Hippocampal formation (tissue), 2 donors: ENCODE data around the gene RIMBP2.

ENCODE experiments used
- DNase-seq, 2 donors: peaks; one replicate each; lab custom pipeline; 2025; lab: John Stamatoyannopoulos, UW

Gene RIMBP2

DNA sequence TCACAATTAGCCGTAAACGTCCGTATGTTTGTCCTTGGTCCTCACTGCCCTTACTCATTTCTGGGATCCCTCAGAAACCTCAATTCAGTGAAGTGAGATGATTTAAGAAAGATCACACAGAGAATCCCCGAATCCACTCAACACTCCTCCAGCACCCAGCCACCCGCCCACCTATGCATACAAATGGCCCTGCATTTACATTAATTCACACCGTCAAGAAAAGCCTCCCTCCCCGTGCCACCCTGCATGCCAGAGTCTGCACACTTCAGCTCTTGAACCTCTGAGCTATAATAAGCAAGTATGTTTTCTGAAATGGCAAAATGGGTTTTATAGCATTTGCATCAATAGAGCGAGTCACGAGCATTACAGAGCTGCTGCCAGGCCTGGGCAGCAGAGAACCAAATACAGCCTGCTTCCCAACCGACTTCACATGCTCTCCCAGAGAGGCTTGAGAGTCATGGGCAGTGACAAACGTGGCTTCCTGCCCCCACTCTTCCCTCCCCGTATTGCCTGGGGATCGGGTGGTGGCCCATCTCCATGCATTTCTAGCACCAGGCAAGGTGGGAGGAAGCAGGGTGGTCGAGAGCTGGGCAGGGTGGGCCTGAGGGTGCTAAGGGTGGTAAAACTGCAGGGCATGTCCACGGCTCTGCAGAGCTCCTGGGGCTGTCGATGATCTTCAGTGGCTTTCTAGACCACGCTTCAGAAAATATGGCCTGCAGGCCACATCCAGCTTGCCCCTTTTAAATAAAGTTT lies 177.6 kb downstream of the RIMBP2 start:
- DNase-seq = no peak

DNA sequence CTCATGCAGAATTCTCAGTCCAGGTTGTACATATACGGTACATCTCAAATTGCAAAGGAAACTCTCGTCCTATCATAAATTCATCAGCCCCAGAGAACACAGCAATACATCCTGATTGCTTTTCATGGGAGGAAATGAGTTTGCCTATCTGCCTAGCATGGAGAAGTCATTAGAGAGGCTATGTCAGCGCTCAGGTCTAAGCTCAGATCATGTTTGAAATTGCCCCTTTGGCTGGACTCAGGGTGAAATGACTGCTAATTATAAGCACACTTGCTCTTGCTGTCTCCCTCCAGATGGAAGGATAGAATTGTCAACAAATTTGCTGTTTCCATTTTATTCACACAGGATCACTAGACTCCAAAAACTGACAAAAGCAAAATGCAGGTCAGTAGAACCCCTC lies 178.4 kb downstream of the RIMBP2 start:
- DNase-seq = no peak

DNA sequence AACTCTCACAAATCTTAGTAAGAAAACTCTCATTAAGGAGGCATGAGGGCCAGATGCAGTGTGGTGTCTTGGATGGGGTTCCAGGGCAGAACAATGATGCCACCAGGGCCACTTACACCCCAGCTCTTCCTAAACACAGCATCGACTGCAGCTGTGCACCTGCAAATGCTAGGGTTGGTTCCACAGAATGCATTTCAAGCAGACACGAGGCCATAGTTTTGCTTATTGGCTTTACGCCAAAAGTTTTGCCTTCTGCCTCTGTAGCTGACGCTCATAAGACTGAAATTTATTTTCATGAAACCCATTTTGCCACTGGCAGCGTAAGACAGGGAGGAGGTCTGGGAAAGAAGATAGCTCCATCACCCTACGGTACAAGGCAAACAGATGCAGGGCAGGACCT lies 179.0 kb downstream of the RIMBP2 start:
- DNase-seq = no peak

DNA sequence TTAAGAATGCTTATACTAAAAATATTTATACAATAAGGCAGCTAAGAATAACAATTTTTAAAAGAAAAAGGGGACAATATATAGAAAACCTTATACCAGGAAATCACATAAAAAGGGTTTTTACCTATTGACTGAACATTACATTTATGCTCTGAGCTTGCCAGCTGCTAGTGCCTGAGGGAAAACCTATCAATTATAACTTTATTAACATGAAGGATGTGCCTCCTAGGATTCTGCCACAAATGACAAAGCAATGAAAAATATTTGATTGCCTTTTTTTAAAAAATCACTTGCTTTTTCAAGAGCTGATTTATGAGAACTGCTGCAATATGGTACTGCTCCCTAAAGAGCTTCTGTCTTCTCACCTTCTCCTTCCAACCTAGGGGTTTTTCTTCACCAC lies 185.7 kb downstream of the RIMBP2 start:
- DNase-seq = no peak

DNA sequence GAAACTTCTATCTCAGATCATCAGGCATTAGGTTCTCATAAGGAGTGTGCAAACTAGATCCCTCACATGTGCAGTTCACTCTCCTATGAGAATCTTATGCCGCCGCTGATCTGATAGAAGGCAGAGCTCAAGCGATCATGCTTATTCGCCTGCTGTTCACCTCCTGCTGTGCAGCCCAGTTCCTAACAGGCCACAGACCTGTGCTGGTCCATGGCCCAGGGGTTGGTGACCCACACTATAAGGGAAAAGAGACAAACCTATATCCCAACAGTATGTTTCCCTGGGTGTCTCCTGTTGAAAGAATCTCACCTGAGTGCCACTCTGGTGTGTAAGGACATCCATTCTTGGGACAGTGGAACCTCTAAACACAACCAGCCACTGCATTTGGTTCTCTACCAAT lies 186.3 kb downstream of the RIMBP2 start:
- no peak for DNase-seq

DNA sequence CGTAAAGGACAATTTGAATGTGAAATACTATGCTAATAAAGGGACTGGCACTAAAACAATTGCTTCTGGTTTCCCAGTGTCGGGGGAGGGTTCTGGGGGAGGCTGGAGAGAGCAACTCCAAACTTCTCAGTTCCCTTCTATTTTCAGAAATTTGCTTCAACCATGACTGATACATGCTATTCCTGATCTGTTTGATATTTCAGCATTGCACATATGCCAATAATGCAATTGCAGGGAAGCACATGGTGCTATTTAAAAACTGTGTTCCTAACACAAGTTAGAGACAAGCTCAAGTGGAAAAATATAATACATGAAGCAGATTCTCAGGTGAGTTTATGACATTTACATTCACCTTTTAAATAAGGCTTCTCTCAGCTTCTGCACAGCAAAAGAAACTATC lies 188.9 kb downstream of the RIMBP2 start:
- DNase-seq = no peak

DNA sequence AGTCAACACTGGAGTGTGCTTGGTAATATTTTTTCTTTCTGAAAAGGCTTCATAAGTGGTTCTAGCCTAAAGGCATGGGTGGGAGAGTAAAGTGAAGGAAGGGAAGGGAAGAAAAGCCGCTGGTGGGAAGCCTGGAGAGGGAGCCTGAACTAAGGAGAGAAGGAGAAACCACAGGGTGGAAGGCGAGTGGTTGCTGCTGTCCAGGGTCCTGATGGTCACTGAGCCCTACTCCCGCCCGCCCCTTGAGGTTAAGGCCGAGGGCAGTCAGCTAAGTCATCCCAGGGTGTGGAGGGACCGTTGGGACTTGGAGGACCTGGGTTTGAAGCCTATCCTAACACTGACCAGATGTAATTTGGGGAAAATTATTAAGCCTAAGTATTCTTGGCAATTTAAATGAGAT lies 189.3 kb downstream of the RIMBP2 start:
- no peak for DNase-seq

DNA sequence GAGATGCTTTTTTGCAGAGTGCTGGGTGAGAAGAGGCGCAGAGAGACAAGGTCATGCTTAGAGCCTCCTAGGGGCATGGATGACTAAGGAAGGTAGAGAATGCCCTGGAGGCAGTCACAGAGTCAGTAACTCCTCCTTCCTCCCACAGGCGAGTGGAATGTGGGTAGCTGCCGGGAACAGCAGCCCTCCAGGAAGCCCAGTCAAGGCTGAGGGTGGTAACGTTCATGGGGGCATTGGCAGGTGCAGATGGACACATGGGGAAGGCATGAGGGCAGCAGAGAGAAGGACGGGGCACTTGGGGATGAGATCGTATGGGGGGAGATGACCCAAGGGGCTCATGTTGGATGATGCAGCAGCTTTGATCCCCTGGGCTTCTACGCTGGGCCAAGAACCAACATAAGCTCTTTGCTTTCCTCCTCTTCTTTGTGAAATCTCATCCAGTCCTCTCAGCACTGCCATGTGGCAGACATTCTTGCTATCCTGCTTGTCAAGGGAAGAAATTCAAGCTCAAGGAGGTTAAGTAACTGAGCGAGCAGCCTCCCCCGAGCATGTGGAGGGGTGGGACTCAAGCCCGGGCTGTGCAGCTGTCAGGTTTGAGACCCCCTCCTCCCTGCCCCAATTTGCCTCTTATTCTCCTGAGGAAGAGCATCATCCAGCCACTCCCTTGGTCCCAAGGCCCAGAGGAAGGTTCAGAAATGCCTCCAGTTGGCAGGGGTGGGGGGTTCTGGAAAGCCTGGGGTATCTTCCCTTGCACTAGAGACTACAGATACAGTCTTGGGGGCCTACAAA lies 190.5 kb downstream of the RIMBP2 start:
- DNase-seq = no peak

DNA sequence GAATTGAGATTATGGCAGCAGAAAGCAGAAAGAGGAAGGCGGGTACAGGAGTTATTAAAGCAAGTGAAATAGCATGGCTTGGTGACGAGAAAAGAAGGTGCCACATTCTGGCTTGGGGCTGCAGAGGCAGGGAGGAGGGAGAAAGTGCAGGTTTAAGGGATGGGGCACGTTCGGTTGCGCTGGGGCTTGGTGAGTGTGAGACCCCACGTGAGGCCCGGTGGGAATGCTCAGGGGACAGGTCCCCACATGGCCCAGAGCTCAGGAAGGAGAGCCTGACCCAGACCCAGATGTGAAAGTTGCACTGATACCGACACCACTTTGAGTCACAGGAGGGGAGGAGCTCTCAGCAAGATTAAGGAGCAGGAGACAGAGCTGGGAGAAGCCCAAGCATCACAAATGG lies 191.3 kb downstream of the RIMBP2 start:
- DNase-seq = no peak

DNA sequence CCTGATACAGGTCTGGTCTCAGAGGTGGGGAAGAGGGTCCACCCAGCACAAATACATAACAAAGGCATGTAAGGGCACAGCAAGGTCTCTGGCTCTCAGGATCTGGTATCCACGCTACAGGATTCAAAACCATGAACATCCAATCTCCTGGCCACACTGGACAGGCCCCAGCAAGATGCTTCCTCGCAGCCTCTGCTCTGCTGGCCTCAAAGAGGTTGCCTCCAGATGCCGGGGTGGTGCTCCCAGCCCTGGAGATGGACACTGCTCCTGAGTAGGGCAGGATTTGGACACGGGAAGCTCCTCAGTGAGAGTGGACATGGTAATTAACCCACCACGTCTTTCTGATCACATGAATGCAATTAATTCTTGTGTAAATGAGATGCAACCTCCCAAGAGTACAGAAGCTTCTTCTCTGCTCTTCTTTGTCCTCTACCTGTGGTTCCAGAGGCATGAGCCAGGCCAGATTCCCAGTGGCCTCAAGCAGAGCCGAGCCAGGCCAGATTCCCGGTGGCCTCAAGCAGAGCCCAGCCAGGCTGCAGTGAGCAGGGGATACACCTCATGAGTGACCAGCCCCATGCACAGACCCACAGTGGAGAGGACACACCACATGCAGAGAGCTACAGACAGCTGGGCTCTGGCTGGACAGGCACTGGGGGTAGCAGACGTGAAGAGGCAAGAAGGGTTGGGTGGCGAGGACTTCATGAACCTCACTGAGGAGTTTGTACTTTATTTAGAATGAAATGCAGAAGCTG lies 192.1 kb downstream of the RIMBP2 start:
- DNase-seq = no peak

DNA sequence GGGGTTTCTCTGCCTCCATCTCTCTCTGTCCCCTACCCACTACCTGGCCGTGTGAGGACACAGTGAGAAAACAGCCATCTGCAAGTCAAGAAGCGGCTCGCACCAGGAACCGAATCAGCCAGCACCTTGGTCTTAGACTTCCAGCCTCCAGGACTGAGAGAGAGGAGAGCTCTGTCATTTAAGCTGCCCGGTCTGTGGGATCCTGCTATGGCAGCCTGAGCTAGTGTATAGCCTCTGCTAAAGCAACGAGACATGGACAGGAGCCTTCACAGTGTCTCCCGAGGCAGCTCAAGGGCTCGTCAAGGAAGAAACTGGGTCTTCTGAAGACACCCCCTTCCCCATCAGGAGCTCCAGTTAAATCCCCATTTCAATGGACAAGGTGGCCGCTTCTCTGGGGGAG lies 192.9 kb downstream of the RIMBP2 start:
- no peak for DNase-seq

DNA sequence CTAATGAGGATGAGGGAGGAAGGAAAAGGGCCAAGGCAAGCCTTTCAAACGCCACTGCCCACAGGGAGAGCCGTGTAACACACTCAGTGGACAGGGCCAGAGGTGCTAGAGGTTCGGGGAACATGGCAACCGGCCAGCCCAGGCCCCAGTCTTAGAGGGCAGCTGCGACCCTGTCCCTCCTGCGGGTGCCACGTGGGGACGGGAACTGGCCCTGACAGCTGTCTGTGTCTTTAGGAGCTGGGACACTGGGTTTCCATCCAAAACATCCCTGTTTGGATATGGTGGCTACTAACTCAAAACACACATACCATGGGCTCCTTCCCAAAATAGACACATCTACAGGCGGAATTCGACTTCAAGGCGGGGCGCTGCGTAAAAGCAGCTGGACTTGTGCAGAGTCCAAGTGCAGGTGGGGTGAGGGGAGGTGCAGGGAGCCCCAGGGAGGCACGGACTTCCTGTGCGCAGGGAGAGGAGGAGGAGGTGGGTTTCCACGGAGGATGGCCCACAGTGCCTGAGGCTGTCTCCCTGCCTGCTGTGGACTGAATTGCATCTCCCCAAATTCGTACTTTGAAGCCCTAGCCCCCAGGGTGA lies 193.8 kb downstream of the RIMBP2 start:
- DNase-seq = no peak

DNA sequence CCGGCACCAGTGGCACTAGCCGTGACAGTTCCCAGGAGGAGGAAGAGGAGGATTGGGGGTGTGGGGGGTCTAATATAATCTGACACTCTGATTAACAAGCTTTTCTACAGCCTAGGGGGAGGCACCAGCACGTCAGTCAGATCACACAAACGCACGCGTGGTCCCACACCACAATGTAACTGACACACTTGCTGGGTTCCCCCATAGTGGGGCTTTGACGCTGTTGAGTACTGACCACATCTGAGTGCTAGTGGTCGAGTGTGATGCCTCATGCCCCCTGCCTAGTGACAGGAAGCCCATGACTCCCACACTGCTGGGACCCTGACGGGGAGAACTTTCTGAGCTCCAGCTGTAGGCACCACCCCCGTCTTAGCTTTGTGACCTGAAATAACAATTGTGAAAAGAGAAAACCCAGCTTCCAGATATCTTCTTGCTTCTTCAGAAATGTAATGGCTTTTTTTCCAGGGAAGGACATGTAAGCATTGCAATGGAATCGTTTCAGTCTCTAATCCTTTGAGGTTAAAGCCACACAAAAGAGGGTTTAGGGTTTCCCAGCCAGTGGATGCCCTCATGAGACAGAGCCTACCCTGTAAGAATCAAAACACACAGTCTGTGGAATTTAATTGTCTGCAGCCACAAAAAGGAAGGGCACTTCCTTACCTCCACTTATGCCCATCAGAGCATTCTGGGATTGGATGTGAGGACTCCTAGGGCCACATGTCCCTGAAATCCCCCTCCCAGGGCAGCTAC lies 194.5 kb downstream of the RIMBP2 start:
- DNase-seq = no peak

DNA sequence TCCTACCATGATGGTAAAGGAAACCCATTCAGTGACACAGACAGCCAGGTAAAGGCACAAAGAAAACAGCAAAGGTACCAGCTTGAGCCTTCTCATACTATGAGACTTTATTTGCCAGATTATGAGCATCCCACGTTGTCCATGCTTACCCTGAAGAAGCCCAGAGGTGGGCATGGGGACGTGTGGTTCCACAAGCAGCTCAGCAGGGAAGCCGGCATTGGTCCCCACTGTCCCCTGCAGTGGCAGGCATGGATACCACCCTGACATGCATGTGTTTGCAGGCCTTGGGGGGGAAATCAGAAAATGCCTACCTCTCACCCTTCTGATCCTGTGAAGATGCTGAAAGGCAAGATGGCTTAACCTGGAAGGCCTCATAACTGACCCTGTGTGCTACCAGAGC lies 195.3 kb downstream of the RIMBP2 start:
- DNase-seq = no peak

DNA sequence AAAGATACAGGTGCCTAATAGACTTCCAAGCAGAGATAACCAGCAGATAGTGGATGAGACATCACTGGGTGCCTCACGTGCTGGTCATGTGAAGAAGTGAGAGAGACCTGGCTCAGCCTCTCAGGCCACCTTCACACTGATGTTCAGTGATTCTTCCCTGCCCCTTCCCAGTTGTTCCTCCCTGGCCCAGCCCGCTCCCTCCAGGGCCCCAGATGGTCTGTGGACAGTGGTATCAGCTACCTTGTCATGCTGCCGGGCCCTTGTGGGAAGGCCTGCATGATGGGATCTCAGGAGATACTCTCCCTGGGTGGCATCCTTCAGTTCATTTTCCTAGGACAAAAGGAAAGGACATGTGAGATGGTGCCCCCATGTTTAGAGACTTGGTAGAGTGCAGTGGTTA lies 198.5 kb downstream of the RIMBP2 start:
- DNase-seq = no peak

DNA sequence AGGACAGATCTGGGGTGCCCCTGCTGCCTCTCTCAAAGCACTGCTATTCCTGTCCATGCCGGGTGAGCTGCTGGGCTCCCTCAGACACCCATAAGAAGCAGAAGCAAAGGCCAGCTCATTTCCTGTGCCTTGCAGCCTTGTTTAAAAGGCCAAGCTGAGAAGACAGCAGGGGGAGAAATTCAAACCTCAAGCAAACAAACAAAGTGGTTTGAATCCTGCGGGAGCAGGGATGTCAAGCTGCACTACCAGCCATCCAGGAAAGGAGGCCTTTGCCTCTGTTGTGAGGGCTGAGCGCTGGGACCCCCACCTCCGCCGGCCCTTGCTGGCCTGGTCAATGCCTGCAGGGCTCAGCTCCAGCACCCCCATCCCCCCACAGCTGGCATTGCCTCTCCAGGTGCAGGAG lies 201.9 kb downstream of the RIMBP2 start:
- no peak for DNase-seq

DNA sequence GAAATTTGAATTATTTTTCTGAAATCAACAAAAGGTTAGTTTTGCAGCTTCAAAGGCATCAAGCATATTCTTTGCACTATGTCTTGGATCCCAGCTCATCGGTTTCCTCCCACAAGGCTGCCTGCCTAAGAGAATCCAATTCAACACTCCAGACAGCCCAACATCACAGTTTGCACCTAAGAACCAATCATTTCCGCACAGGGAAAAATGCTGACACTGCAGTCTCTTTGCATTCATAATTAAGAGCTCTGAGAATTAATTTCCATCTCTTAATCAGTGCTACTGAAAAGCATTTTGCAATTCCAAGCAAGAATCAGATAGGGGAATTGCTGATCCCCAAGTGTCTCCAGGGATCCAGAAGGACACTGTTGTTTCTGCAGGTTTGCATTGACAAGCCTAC lies 202.5 kb downstream of the RIMBP2 start:
- DNase-seq = no peak

DNA sequence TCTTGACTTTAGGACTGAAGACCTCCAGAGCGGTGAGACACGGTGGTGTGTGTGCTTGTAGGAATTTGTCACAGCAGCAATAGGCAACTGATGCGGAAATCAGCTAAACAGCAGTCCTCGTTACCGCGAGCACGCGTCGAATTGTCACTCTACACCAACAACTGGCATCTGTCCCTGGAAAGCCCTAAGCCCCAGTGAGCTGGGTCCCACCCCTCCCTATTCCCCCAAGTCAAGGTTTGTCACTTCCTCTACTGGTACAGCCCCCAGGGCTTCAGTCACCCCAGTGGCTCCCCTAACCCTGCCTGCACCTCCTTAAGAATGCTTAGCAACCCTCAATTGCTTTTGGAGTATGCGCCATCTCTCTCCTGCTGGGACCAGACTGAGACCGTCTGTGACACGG lies 204.8 kb downstream of the RIMBP2 start:
- no peak for DNase-seq

DNA sequence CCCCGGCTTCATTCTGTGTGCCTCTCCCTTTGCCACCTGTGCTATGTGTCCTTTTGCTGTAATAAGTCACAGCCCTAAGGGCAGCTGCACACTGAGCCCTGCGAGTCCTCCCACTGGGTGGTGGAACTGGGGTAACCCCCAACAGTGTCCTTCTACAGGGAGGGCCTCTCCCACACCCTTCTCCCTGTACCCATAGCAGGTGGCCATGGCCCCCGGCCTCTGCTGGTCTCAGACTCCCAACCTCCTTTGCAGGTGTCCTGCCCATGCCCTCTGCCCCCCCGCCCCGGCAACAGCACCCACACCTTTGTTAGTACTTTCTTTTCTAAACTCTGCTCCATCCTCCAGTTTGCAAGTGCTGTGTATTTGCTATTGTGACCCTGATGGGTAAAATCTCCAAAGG lies 206.6 kb downstream of the RIMBP2 start:
- DNase-seq = no peak

DNA sequence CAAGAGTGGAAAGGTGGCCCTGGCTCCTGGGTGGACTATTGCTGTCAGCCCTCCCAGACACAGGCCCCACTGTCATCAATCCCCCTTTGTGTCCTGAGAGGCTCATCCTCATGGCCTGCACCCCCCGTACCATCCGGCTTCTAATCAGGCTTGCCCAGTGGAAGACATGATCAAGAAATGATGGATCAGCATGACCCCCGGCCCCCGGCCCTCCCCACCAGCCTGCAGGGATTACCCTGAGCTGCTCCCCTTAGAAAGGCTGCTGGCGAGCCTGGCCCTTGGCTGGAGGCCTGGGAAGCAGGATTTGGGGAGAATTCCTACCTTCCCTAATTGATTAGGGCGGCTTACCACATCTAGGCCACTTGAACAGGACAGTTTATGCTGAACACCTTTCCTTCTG lies 207.3 kb downstream of the RIMBP2 start:
- DNase-seq = no peak

DNA sequence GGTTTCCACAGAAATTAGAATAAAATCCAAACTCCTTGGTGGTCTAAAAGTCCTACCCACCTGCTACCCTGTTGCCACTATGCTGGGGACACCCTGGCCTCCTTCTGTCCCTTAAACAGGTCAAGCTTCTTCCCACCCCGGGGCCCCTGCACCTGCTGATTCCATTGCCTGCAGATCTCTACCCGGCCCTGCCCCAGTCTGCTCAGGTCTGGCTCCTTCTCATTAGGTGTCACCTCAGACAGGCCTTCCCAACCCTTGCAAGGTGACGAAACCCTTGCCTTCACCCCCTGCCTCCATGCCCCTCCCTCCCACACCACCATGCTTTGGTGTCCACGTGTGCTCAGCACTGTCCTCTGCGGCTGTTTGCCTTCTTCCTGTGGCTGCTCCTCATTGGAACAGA lies 207.8 kb downstream of the RIMBP2 start:
- DNase-seq = no peak

DNA sequence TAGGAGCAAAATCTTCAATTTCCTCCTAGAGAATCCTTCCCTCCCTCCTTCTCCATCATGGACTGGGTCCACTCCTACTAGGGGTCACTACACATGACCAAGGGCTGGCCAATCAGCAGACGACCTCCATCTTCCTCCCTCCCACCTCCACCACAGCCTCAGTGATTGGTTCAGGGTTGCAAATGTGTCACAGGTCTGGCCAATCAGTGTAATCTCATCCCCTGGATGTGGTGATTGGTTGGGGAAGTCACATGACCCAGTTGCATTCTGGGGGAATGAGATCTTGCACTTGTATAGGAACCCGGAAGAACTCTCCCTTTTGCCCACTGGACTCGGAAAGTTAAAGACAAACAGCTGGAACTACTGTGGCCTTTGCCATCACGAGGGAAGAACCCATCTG lies 209.3 kb downstream of the RIMBP2 start:
- DNase-seq = no peak
